8988T (cell line): ENCODE results near the gene SLC38A4.
"Not testable (repeated sequence)": the region's sequence is repeated elsewhere in the genome, so short reads cannot be mapped to it uniquely, and the experiment has no call there.

Source experiments
- DNase-seq: peaks from one replicate; pipeline ENCODE4 v3.0.0; 2011

Gene SLC38A4, protein sequence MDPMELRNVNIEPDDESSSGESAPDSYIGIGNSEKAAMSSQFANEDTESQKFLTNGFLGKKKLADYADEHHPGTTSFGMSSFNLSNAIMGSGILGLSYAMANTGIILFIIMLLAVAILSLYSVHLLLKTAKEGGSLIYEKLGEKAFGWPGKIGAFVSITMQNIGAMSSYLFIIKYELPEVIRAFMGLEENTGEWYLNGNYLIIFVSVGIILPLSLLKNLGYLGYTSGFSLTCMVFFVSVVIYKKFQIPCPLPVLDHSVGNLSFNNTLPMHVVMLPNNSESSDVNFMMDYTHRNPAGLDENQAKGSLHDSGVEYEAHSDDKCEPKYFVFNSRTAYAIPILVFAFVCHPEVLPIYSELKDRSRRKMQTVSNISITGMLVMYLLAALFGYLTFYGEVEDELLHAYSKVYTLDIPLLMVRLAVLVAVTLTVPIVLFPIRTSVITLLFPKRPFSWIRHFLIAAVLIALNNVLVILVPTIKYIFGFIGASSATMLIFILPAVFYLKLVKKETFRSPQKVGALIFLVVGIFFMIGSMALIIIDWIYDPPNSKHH

DNA sequence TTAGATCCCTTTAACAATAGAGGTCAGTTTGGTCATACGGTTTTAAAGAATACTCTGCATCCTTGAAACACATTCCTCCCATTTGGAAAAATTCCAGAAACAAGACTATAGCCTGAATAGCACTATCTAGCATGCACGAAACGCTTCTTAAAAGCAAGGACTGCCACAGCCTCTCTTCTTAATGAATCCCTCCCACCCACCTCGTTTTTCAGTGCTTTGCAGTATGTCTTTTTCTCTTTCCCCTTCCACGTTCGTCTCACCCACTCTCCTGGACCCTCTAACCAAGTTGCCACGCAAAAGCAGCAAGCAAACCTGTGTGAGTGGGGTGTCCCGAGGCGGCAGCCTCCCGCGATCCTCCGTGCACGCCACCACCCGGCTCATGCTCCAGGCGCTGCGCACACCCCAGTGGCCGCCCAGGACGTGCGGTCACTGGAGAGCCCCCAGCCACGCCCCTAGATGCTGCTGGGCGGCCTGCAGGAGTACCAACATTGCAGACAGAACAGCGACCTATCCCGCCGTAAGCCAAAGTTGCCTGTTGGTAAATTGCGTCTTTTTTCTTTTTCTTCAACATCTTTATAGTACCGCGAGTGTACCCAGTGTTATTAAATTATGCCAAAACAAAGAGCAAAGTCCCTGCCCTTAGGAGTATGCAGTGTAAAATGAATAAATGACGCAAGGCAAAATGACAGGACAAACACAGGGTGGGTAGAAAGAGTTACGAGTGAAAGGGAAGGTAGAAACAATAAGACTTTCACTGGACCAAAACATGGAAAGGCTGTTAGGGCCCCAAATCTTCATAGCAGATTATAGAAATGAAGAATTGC, at the start of gene SLC38A4:
TSS of gene SLC38A4 (minus strand) at position 407 of the 824 bp plus-strand sequence. CDS start 32,926 bp downstream, outside the sequence.
- no peak for DNase-seq

DNA sequence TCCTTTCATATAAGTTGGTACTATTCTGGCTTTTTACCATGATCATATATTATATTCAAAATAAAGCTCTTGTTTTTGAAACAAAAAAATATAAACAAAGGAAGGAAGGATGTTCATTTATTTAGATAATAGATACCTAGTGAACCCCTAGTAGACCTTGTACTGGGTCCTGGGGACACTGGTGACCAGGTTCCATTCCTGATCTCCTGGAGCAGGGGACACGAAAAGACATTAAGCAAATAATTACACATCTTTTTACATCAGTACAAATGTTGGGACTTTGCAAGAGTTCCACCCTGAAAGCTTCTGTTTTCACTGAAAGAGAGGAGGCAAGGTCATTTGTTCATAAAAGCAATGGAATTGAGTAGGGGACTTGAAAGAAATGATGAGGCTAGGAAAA, 49.3 kb upstream of the SLC38A4 start:
- DNase-seq = no peak

DNA sequence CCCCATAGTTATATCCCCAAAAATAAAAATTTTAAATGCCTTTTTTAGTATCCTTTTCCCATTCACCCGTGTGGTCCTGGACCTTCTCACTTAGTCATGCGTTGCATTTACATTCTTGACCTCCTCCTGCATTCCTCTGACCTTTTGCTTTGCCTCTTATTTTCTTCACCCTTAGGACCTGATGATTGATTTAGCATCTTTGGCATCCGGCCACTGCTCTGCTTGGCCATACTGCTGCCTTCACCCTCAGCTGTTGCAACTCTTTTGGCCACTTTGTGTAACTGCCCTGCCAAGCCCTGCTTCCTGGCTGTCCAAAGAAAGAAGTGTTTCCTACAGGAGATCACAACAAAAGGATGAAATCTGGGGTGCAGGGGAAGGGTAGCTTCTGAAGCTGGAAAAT, 48.8 kb upstream of the SLC38A4 start:
- no peak for DNase-seq

DNA sequence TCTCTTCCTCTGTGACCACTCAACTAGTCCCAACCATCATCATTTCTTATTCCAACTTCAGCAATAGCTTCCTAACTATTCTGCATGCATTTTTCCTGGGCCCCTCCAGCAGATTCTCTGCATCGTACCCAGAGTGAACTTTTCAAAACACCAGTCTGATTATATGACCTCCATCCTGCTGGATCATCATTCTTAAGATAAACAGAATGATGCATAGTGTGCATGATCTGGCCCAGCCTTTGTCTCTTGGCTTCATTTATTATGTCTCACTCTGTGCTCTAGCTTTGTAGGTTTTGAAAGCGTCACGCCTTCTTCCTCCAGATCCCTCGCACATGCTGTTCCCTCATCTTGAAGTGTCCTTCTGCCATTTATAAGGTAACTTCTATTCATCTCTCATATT, 46.3 kb upstream of the SLC38A4 start:
- no peak for DNase-seq

DNA sequence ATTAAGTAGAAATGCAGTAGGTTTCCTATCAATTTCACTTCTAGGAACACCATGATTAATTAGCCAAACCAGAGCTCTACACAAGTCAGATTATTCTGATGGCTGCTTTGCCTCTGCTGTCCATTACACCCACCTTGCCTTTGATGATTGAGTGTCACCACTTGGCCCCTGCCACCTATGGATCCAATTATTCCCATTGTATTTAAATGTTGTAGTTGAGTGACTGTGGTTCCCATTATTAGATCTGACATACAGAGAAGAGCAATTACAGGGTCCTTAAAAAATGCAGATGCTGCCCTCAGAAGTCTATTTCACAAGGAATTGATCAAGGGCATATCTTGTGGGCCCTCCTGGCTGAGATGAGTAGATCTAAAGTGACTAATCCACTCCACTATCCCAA, 39.5 kb upstream of the SLC38A4 start:
- DNase-seq = no peak

DNA sequence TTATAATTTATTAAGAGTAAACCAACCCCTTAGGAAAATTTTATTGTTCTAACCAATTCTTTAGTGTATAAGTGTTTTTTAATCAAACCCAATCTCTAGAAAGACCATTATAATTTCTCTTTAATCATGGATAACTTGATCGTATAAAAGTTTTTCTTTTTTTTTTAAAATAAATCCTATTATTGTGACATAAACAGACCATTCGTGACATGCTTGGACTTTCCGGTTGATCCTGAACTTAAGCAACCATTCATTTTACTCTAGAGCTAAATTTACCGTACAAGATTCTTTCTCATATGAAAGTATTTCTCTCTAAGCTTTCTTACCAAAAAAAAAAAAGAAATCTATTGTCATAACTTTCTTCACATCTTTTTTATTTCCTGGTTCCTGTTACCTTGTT, 32.6 kb upstream of the SLC38A4 start:
- DNase-seq = no peak

DNA sequence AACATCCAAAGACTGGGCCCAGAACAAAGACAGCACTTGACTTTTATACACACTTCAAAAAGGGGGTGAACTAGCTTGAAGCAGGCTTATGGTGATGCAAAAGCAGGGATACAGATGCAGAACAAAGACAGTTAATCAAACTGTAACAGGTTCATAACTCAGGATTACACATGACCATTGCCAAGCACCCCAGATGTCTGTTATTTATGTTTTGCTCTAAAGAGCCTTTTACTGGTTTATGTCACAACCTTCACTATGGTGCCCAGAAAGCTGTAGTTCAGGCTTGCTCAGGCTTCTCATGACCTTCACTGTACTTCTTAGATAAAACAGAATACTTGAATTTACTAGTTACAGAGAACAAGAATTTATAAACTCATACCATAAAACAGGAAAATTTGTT, 31.7 kb upstream of the SLC38A4 start:
- DNase-seq = no peak

DNA sequence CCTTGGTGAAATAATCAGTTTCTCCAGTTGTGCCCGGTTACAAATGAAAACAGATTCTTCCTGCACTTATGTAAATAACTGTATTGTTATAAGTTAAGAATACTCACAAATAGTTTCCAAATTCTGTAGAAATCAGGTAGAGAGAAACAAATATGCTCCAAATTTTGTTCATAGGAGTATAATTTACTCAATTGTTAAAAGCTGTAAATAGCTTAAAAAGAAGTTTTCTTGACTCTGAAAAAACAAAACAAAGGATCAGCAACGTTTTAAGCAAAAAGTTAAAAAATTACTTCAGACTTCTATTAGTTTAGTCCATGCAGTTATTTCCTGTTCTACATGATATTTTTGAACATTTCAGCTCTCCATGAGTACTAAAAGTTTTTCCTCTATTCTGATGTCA, 30.0 kb upstream of the SLC38A4 start:
- no peak for DNase-seq

DNA sequence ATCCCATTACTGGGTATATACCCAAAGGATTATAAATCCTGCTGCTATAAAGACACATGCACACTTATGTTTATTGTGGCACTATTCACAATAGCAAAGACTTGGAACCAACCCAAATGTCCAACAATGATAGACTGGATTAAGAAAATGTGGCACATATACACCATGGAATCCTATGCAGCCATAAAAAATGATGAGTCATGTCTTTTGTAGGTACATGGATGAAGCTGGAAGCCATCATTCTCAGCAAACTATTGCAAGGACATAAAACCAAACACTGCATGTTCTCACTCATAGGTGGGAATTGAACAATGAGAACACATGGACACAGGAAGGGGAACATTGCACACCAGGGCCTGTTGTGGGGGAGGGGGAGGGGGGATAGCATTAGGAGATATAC, 28.4 kb upstream of the SLC38A4 start:
- not testable (repeated sequence) for DNase-seq

DNA sequence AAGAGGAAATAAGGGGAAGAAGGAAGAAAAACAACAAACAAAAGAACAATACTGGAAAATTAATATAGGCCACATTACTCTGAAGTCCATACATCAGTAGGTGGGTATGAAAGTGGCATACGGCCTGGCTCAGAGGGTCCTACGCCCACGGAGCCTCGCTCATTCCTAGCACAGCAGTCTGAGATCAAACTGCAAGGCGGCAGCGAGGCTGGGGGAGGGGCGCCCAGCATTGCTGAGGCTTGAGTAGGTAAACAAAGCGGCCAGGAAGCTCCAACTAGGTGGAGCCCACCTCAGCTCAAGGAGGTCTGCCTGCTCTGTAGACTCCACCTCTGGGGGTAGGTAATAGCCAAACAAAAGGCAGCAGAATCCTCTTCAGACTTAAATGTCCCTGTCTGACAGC, 23.0 kb upstream of the SLC38A4 start:
- DNase-seq = not testable (repeated sequence)

DNA sequence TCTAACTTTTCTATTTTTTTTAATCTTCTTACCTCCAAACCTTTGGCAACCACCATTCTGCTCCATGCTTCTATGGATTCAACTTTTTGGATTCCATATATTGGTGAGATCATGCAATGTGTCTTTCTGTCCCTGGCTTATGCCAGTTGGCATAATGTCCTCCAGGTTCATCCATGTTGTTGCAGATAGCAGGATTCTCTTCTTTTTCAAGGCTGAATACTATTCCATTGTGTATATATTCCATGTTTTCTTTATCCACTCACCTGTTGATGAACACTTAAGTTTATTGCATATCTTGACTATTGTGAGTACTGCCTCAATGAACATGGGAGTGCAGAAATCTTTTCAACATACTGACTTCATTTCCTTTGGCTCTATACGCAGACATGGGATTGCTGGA, 21.2 kb upstream of the SLC38A4 start:
- no peak for DNase-seq

DNA sequence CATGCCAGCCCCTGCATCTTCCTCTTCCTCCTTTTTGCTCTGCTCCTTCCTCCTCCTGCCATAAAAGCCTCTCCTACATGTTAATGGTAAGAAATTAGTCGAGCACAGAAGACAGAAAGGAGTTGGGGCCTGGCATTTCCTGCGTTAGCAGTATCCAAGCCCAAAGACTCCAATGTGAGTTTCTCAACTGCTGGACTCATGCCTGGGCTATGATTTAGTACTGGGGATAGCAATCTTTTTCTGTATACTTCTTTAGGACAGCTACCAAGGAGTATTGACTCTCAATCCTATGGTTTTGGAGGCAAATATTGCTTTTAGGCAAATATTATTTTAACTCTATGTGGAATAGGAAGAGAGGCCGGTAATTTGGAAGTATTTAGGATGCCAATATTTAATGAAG, 18.0 kb upstream of the SLC38A4 start:
- DNase-seq = no peak

DNA sequence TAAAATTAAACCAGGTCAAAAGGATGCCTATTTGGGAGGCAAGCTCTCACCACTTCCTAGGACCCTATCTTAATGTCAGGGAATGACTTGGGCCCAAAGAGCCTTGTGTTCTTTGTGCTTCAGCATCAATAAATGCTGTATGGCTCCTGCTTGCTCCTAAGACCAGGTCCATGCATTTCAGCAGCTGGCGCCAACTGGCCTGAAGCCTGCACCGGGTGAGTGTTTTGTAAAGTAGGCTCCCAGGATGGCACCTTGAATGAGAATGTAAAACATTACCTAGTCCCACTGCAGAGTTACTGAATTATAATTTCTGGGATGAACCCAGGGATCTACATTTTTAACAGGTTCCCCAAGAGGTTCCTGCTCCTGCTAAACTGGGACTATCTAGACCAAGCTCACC, 16.1 kb upstream of the SLC38A4 start:
- no peak for DNase-seq

DNA sequence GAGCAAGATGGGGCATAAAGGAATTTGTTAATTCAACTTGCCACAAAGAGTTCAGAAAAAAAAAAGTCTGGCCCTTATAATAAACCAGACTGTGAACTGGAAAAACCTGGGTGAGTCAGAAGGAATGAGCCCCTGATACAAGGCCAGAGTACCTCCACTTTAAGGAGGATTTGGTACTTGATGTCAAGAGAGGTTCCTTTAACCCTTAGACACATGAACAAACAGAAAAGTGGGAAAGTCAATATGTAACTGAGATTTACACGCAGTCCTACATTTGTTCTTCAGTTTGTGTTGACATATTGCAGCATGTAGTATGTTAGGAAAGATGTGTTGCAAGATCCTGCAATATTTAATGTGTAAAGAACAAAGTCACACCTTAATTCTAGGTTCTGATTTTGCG, 14.2 kb upstream of the SLC38A4 start:
- no peak for DNase-seq

DNA sequence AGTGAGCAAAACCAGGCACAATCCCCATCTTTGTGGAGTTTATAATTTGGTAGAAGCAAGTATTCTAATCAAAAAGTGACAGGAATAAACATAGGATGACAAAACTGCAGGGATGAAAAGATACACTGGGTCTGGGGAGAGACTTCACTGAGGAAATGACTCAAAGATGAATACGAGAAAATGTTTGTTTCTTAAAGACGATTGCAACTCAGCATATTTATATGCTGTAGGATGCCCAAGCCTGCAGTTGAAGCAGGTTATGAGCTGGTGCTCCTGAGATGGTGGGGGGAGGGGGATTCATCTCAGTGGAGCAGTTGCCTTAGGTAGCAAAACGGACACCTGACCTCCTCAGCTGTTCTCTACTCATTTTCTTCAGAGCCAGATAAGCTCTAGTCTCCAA, 13.4 kb upstream of the SLC38A4 start:
- no peak for DNase-seq

DNA sequence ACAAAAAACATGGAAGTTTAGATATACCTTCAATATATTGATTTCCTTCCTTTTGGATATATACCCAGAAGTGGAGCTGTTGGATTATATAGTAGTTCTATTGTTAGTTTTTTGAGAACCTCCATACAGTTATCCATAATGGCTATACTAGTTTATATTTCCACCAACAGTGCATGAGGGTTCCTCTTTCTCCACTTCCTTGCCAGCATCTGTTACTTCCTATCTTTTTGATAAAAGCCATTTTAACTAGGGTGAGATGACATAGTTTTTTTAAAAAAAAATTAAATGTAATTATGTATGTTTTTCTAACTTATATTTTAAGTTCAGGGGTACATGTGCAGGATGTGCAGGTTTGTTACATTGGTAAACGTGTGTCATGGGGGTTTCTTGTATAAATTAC, 10.0 kb upstream of the SLC38A4 start:
- no peak for DNase-seq

DNA sequence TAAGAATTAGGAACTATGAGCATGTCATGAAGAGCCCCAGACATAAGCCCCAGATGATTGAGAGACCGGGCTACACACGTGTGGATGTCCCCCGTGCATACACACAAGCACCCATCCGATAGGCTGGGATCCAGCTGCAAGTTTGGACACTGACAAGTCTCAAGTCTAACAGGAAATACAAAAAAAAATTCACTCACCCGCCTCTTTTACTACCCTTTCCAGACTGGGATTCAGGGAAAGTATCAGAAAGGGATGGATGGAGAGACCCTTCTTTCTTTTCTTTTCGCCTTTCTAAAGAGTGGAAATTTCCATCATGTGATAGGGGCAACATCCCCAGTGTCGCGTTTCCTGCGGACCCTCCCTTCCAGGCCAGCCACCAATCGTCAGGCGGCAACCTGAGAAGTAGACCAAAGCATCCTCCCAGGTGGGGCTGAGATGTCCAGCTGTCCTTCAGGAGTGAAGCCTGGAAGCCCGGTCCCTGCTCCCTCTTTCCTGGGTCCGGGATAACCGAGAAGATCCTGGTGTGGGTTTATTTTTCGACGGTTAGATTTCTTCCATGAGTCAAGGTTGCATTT, 6.4 kb upstream of the SLC38A4 start:
- no peak for DNase-seq

DNA sequence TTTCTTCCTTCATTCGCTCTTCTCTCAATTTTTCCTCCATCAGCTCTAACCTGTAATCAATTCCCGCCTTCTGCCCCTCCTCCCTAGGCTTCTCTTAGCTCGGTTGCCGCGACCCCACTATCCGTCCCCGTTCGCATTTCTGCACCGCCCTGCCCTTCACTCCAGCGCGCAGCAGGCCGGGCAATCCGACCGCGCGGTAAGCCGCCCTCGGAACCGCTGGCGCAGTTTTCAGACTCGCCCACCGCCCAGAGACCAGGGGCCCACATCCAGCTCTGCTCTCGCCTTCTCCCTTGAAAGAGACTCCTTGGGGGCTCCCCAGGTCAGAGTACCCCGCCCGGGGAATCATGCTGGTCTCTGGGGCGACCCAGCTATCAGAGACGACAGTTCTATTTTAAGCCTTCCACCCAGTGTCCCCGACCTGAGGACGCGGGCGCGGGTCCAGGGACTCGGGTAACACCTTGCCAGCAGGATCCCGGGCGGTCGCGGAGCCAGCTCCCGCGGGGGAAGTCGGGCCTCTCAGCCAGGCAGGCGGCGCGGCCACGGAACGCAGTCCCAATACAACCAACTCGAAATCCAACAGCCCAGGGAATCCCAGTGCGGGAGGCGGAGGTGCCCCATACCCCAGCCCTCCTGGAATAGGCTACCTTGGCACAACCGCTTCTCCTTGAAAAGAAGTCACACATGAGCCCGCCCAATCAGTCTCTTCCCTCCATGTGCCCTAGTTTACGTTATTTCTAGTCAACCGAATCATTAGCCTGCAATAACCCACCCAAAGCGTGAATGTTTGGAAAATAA, 5.7 kb upstream of the SLC38A4 start:
- DNase-seq = no peak

DNA sequence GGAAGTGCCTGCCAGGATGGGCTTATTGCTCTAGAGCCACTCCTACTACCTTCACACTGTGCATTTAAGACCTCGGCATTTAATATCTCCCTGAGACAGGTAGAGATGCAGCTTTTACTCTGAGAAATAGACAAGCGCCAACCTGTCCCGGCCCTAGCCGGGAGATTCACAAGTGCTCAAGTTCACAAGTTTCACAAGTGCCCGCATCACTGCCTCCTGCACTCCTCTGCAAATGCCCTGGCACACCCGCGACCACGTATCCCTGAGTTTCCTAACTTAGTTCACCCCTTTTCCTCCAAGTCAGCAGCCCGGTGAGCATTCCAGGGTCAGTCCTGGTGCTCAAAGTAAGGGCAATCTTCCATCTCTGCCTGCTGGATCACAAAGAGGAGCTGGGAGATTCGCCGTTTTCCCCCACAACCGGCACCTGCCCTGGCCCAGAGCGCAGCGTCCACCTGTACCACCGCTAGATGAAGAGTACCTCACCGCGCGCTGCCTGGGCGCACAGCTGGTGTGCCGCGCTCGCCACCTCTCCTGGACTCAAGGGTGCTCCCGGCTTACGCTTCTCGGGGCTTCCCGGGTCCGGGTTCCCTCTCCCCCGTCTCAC, 5.0 kb upstream of the SLC38A4 start:
- no peak for DNase-seq

DNA sequence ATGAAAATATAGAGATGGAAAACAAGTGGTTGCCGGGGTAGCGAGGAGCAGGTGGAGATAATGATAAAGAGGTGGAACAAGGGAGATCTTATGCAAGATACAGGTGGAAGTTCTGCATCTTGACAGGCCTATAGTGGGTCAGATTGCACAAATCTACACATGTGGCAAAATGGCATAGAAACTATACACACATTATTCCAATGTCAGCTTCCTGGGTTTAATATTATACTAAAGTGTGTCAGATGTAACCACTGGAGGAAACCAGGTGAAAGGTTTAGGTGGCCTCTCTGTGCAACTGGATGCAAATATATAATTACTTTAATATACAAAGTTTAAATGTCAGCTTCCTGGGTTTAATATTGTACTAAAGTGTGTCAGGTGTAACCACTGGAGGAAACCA, 1.1 kb downstream of the SLC38A4 start:
- DNase-seq = no peak

DNA sequence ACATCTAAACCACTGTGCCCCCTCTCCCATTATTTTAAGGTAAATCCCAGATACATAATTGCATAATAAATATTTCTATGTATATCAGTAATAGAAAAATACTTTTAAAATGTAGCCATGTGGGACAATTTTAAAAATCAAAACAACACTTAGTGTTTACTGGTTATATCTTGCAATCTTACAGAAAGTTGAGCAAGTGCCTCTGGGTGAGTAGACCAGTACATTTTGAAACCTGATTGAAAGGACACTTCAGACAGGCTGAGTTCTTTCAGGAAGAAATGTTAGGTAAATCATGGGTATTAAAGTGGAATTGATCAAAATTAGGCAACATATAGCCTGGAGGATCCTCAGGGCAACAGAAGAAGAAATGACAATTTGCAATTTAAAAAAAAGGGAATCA, 7.2 kb downstream of the SLC38A4 start:
- DNase-seq = no peak

DNA sequence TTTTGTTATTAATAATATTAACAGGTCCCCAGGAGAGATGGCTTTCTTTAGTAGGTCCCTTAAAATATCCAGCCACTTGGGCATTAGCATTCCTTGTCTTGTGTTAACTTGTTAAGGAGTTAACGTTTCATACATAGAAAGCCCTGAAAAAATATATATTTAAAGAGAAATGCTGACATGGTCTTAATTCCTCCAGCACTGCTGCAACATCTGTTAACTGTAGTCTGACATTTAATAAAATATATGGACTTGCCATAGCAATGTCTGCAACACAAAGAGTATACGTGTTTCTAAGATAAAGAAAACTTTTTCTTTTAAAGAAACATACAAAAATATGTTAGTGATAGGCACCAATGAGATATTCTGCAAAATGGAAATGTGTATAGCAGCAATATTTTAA, 10.0 kb downstream of the SLC38A4 start:
- no peak for DNase-seq
